ENCODE measurements around the gene HSPD1.

GRCh38 chr2:197499594-197500502 lies at the start of gene HSPD1, which contains the start of gene HSPE1:
- TF ChIP-seq MAFF (IDR thresholded peaks at IDR 0.05; ENCODE audit: low read depth, low read length) (no peak), HNRNPUL1 (IDR thresholded peaks at IDR 0.05; ENCODE audit: low read depth, low read length) (peak; percentile 88)
